Fibroblast of lung (primary cell): ENCODE data around the gene PACC1. TPM values are rescaled to one million over a fixed set of nuclear protein-coding genes. Genes with fewer than 3 reads are reported as not detected.

Source experiments
- DNase-seq, 2 donors: peaks; one replicate each; pipeline versions ENCODE4 v3.0.0 to v3.0.0-alpha.2; 2010; ENCODE audit warnings: low read depth in 2 of 2
- H2AFZ ChIP-seq: 2 replicates; pipeline ENCODE4 v1.5.1; 2012; ENCODE audit warnings: low read length, control low read depth, inconsistent platforms
- H3K27ac ChIP-seq: 2 replicates; pipeline ENCODE4 v1.5.1; 2011; ENCODE audit warnings: low read length, control low read depth; ENCODE audit not compliant: insufficient read depth
- H3K27me3 ChIP-seq: 2 replicates; pipeline ENCODE4 v1.5.1; 2011; ENCODE audit warnings: mild to moderate bottlenecking, low read length; ENCODE audit not compliant: control insufficient read depth, insufficient read depth
- H3K36me3 ChIP-seq: 2 replicates; pipeline ENCODE4 v1.5.1; 2011; ENCODE audit warnings: low read length; ENCODE audit not compliant: control insufficient read depth, insufficient read depth
- H3K4me1 ChIP-seq: 2 replicates; pipeline ENCODE4 v1.5.1; 2011; ENCODE audit warnings: low read length; ENCODE audit not compliant: control insufficient read depth, insufficient read depth; ENCODE audit errors: extremely low read depth
- H3K4me2 ChIP-seq: 2 replicates; pipeline ENCODE4 v1.5.1; 2011; ENCODE audit warnings: low read length, control low read depth; ENCODE audit not compliant: insufficient read depth; ENCODE audit errors: extremely low read depth
- H3K4me3 ChIP-seq, 4 experiments: fragments of 200-600 bp in 1 of 4; sonication (generic) in 1 of 4; replicated peaks in 1 of 4; 2 replicates each; pipeline ENCODE4 v1.5.1; 2011 to 2016; ENCODE audit warnings: low read length in 4 of 4, low read depth in 3 of 4, mild to moderate bottlenecking in 3 of 4, control low read depth in 2 of 4, inconsistent platforms in 1 of 4, mixed read lengths in 1 of 4; ENCODE audit not compliant: insufficient read depth in 1 of 4; ENCODE audit errors: control extremely low read depth in 1 of 4
- H3K79me2 ChIP-seq: 2 replicates; pipeline ENCODE4 v1.5.1; 2012; ENCODE audit warnings: mild to moderate bottlenecking, low read length, inconsistent platforms; ENCODE audit not compliant: control insufficient read depth, insufficient read depth
- H3K9ac ChIP-seq: 2 replicates; pipeline ENCODE4 v1.5.1; 2011; ENCODE audit warnings: mild to moderate bottlenecking, low read length, control low read depth; ENCODE audit not compliant: insufficient read depth
- H3K9me3 ChIP-seq: 2 replicates; pipeline ENCODE4 v1.5.1; 2012; ENCODE audit warnings: low read depth, low read length; ENCODE audit not compliant: control insufficient read depth, insufficient read depth
- H4K20me1 ChIP-seq: 2 replicates; pipeline ENCODE4 v1.5.1; 2011; ENCODE audit warnings: low read length; ENCODE audit not compliant: control insufficient read depth, insufficient read depth; ENCODE audit errors: extremely low read depth
- CTCF ChIP-seq, 2 donors: IDR thresholded peaks in 1 of 2; conservative IDR thresholded peaks in 1 of 2; 1 replicate in 1 of 2; 2 replicates in 1 of 2; pipeline ENCODE4 v1.5.1; 2011 to 2012; ENCODE audit warnings: low read length in 2 of 2, control low read depth in 1 of 2, inconsistent platforms in 1 of 2, low read depth in 1 of 2, mild to moderate bottlenecking in 1 of 2
- EZH2 ChIP-seq: IDR thresholded peaks from 2 replicates; pipeline ENCODE4 v1.5.1; 2012; ENCODE audit warnings: low read length, control low read depth, mild to moderate bottlenecking; ENCODE audit errors: missing control alignments
- polyA plus RNA-seq, 2 donors: library from polyadenylated mRNA; depleted of rRNA in 1 of 2; stranded (reverse) in 1 of 2; unstranded in 1 of 2; fragments of >200 nt; gene quantifications; 2 replicates each; pipeline ENCODE4 v1.2.1, GENCODE V29; 2011 to 2012; ENCODE audit warnings: missing spikeins in 1 of 2
- total RNA-seq: library from RNA; depleted of rRNA; stranded (reverse); fragments of >200 nt; gene quantifications from 2 replicates; pipeline ENCODE4 v1.2.1, GENCODE V29; 2014

PACC1 gene
- total and polyA plus RNA-seq, 2 donors (not counting 1 experiment from before 2014, with no cell fraction given): 5.7 to 16.0 TPM

DNA sequence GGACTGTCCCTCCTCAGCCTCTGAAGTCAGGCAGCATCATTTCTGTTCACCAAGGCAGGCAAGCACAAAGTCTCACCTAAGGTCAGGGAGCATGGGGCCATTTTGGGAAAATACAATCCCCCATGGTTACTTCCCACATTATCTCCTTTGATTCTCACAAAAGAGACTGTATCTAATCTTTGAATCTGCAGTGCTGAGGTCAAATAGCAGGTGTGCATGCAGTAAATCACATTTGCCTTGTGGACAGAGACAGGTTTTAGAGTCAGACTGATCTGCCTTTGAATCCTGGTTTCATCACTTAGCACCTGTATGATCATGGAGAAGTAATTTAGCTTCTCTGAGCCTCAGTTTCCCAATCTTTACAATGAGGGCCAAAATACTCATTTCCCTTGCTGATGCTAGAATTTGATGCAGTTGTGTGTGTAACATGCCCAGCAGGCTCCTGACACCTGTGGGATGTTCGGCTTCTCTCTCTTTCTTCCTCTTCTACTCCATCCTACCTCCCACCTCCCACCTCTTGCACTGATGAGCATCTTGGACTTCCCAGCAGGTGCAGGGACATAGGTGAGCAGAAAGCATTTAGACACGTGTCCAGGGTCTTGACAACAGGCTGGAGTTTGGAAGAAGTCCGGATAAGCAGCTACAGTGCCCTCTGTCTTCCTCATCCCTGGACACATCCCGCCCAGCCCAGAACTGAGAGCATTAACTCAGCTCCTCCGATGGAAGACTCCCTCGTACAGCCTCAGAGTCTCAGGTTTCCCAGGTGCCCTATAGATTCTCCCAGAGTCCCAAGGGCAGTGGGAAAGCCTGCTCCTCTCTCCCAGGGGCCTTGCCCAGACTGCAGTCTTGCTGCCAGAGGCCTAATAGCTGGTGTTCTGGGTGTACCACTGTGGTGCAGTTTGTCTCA is 37.0 kb upstream of the PACC1 start:
- Histone ChIP-seq H3K27ac (no peak overlapping the region), H2AFZ (no peak overlapping the region), H3K9ac (no peak overlapping the region), H3K4me1 (peaks cover 5% of the 10 kb centered on the region), H3K4me2 (no peak overlapping the region), H4K20me1 (no peaks in the 10 kb centered on the region), H3K36me3 (no peaks in the 10 kb centered on the region), H3K27me3 (no peaks in the 10 kb centered on the region), H3K79me2 (no peaks in the 10 kb centered on the region), H3K9me3 (no peaks in the 10 kb centered on the region), H3K4me3 (no peak overlapping the region)
- DNase-seq: no peak
- no peak for TF ChIP-seq EZH2
- no peak for TF ChIP-seq CTCF (conservative IDR thresholded peaks at IDR 0.05 in 1 of 2, IDR thresholded peaks at IDR 0.05 in 1 of 2; ENCODE audit: low read depth in 1 of 2, low read length in 2 of 2)

DNA sequence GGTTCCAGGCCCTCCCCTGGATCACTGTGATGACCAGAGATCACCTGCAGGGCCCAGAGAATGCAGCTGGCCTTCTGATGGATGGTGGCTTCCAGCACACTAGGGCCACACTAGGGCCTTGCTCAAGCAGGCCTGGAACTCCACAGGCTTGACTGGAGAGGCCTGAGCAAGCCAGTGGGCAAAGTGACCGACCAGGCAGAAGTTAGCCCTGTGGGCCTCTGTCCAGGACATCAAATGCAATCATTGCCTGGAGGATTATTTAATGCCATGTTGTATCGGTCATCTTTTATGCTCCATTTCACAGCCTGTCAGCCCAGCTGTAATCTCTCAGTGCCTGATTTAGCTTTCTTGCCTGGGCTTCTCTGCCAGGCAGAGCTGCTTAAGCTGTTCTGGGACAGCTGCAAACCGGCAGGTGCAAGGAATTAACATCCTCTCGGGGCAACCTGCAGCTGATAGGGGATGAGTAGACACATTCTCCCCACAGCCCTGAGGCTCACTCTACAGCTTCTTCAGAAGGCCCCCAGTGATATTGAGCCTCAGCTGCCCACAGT is 35.7 kb upstream of the PACC1 start:
- no peak overlapping the region for H3K9ac ChIP-seq
- no peak overlapping the region for H2AFZ ChIP-seq
- H3K4me2 ChIP-seq: no peak overlapping the region
- no peak for DNase-seq
- no peaks in the 10 kb centered on the region for H3K27me3 ChIP-seq
- peaks cover 2% of the 10 kb centered on the region for H3K36me3 ChIP-seq
- H3K79me2 ChIP-seq: no peaks in the 10 kb centered on the region
- H3K4me3 ChIP-seq: no peak overlapping the region
- no peaks in the 10 kb centered on the region for H4K20me1 ChIP-seq
- peaks cover 5% of the 10 kb centered on the region for H3K4me1 ChIP-seq
- H3K27ac ChIP-seq: no peak overlapping the region
- TF ChIP-seq CTCF (conservative IDR thresholded peaks at IDR 0.05 in 1 of 2, IDR thresholded peaks at IDR 0.05 in 1 of 2; ENCODE audit: low read depth in 1 of 2, low read length in 2 of 2) (no peak), EZH2 (no peak)
- no peaks in the 10 kb centered on the region for H3K9me3 ChIP-seq

DNA sequence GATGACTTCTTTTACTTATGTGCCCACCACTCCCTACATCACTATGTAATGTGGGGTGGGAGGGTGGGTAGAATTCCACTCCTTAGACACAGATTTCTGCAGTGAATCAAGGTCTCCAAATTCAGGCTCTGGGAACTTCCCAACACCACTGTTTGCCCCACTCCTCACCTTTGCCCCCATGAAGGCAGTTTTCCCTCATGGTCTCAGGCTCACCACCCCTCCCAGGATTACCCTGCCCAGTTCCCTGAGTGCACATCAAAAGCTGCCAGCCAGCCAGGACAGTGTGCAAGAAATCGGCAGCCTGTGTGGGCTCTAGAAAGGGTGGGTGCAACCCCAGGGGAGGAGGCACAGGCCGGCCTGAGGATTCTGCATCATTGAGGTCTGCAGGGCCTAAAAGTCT is 32.8 kb upstream of the PACC1 start:
- Histone ChIP-seq H3K79me2 (no peaks in the 10 kb centered on the region), H3K36me3 (peaks cover 2% of the 10 kb centered on the region), H2AFZ (no peak overlapping the region), H3K4me1 (peaks cover 3% of the 10 kb centered on the region), H3K9me3 (no peaks in the 10 kb centered on the region), H3K4me3 (no peak overlapping the region), H3K4me2 (no peak overlapping the region), H3K27ac (no peak overlapping the region), H4K20me1 (no peaks in the 10 kb centered on the region), H3K9ac (no peak overlapping the region), H3K27me3 (no peaks in the 10 kb centered on the region)
- TF ChIP-seq CTCF (conservative IDR thresholded peaks at IDR 0.05 in 1 of 2, IDR thresholded peaks at IDR 0.05 in 1 of 2; ENCODE audit: low read depth in 1 of 2, low read length in 2 of 2): no peak
- TF ChIP-seq EZH2: no peak
- DNase-seq: no peak
